Omental fat pad (tissue), 4 donors: ENCODE measurements around the gene GNB5. TPM values are rescaled to one million over a fixed set of nuclear protein-coding genes. Genes with fewer than 3 reads are reported as not detected.

ENCODE experiments used
- ATAC-seq: fragments of 150-250 bp; one replicate; pipeline ENCODE4 v1.9.1; 2016; ENCODE audit warnings: mild to moderate bottlenecking, moderate library complexity; ENCODE audit not compliant: low FRiP score
- DNase-seq: peaks from one replicate; pipeline ENCODE4 v3.0.0-alpha.2; 2019; ENCODE audit warnings: low spot score
- total RNA-seq, 4 donors: library from RNA; depleted of rRNA; stranded (reverse); fragments of >200 nt; gene quantifications; one replicate each; pipeline ENCODE4 v1.1.0, GENCODE V29; 2016
- TF ChIP-seq, protein P1 (sequence below), 3 donors: fragments of 450-650 bp; IDR thresholded peaks; one replicate each; pipeline ENCODE4 v1.5.1; 2016 to 2017; ENCODE audit warnings: antibody characterized with exemption in 3 of 3, mild to moderate bottlenecking in 3 of 3, moderate library complexity in 2 of 3

GNB5 gene
- total RNA-seq, 4 donors from 2014 or later: 17.2 to 27.1 (median 19.3) TPM

DNA sequence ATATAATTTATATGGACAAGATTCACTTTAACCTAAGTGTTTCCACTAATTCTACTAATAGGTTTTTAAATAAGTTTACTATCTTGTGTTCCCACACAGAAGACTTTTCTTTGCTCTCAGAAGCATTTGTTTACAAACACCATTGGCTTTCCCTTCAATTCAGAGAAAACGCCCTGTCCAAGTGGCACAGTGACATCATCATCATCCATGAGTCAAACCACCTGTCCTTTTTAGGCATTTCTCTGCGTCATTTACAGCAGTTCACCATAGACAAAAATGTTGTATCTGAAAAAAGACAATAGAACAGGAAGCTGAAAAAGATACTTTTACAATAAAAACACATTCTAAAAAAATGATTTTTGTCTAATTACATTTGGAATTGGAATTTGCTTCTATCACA is 69.3 kb downstream of the GNB5 start:
- TF ChIP-seq, protein P1, sequence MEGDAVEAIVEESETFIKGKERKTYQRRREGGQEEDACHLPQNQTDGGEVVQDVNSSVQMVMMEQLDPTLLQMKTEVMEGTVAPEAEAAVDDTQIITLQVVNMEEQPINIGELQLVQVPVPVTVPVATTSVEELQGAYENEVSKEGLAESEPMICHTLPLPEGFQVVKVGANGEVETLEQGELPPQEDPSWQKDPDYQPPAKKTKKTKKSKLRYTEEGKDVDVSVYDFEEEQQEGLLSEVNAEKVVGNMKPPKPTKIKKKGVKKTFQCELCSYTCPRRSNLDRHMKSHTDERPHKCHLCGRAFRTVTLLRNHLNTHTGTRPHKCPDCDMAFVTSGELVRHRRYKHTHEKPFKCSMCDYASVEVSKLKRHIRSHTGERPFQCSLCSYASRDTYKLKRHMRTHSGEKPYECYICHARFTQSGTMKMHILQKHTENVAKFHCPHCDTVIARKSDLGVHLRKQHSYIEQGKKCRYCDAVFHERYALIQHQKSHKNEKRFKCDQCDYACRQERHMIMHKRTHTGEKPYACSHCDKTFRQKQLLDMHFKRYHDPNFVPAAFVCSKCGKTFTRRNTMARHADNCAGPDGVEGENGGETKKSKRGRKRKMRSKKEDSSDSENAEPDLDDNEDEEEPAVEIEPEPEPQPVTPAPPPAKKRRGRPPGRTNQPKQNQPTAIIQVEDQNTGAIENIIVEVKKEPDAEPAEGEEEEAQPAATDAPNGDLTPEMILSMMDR (IDR thresholded peaks at IDR 0.05): no peak
- DNase-seq: no peak

DNA sequence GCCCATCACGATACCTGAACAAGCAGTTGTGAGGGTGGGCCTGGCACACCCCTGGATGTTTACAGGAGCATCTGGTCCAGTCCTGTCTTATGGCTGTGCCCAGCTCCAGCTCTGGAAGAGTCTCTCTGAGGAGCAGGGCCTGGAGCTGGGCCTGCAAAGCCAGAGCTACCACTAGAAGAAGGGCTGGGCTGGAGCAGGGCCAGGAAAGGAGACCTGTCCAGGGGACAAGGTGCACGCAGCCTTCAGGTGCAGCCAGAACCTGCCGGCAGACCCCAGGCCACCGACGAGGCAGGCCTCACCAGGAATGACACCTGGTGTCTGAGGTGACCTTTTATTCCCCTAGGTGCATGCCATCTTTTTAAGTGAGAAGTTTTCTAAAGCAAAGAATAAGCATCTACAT is 70.2 kb downstream of the GNB5 start:
- no peak for DNase-seq
- TF ChIP-seq, protein P1 (IDR thresholded peaks at IDR 0.05): no peak
- no peak for ATAC-seq

More for the DNA sequence above, 69.3 kb downstream of the GNB5 start:
- no peak for ATAC-seq

DNA sequence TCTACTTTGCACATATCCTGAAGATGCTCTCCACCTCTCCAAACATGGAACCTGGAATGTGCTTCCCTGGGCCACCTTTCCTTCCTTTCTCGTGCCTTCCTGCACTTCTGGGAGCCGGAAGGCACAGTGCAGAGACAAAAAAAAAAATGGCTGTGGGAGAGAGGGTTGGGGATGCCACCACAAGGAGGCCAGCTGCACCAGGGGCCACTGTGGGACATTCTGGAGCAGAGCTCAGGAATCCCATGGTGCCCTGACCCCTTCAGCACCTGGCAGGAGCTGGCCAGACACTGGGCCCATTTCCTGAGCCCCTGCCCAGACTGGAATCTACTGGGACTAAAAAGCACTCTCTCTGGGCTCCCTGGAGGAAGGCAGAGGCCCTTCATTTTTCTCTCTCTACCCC is 70.7 kb downstream of the GNB5 start:
- TF ChIP-seq, protein P1 (IDR thresholded peaks at IDR 0.05): no peak
- no peak for ATAC-seq
- DNase-seq: no peak

DNA sequence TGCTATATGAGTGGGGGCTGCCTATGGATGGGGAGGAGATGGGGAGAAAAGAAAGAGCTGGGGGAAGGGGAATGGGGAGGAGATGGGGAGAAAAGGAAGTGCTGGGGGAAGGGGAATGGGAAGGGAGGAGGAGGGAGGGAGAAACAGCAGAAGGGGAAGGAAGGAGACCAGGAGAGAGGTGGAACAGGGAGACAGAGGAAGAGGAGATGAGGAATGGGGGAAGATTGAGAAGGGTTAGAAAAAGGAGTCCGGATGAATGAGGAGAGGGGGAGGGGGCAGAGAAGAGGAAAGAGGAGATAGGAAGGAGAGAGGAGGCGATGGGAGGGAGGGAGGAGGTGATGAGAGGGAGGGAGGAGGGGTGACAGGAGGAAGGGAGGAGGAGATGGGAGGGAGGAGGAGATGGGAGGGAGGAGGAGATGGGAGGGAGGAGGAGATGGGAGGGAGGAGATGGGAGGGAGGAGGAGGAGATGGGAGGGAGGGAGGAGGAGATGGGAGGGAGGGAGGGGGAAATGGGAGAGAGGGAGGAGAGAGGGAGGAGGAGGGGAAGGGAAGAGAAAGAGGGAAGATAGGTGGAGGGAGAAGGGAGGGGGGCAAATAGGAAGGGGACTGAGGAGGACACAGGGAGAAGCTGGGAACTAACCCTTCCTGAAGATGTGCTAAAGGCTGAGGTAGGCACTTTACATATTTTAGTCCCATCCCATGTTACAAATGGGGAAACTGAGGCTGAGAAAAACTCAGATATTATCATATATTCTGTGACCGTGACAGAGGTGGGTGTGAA is 72.0 kb downstream of the GNB5 start:
- DNase-seq: no peak
- ATAC-seq: no peak
- TF ChIP-seq, protein P1 (IDR thresholded peaks at IDR 0.05): no peak

DNA sequence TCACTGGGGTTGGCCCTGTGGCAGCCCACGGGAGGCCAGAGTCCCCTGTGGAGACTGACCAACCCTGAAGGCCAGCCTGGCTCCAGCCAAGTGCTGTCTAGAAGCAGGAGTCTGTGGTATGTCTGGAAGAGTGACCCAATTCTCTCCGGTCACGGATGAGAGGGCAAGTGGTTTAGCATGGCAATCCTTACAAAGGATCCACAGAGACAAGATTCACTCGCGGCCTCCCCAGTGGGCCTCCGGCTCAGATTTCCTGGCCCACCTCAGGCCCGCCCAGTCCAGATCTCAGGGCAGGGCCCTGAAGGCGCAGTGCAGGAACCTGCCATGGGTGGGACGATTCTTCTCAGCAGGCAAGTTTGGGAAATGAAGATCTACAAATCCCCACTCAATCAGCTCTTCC is 73.6 kb downstream of the GNB5 start:
- DNase-seq: no peak
- no peak for ATAC-seq
- TF ChIP-seq, protein P1 (IDR thresholded peaks at IDR 0.05): no peak

DNA sequence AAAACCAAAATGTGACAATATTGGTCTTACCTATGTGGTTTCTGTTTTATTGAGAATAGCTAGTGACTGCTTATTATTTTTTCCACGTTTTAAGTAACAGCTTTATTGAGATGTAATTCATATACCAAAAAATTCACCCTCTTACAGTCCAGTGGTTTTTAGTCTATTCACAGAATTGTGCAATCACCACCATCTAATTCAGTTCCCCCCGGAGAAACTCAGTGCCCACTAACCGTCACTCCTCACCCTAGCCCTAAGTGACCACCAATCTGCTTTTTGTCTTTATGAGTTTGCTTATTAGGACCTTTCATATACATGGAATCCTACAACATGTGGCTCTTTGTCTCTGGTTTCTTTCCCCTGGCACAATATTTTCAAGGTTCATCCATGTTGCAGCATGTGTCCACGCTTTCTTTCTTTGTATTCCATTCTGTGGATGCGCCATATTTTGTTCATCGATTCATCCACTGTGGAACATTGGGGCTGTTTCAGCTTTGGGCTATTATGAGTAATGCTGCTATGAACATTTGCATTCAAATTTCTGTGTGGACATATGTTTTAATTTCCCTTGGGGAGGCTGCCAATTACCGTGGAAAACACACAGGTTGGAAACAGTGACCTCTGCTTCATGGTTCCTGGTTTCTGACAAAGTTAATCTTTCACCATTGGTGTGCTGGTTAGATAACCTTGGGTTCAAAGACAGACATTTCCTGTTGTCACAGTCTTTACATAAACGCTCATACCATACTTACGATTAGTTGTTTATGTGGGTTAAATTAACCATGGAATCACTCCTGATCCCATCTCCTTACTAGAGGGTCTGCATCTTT is 75.4 kb downstream of the GNB5 start:
- TF ChIP-seq, protein P1 (IDR thresholded peaks at IDR 0.05): no peak
- no peak for ATAC-seq

More for the DNA sequence above, 75.4 kb downstream of the GNB5 start:
- DNase-seq: no peak
